GM12873 (cell line): ENCODE measurements around the gene WNT5A.

ENCODE experiments used
- TF ChIP-seq, protein P1 (sequence below): IDR thresholded peaks from 2 replicates; pipeline ENCODE4 v1.5.1; 2012; ENCODE audit warnings: low read depth, mild to moderate bottlenecking, moderate library complexity, low read length, control low read depth; ENCODE audit not compliant: insufficient read depth; ENCODE audit errors: missing control alignments

WNT5A gene

DNA sequence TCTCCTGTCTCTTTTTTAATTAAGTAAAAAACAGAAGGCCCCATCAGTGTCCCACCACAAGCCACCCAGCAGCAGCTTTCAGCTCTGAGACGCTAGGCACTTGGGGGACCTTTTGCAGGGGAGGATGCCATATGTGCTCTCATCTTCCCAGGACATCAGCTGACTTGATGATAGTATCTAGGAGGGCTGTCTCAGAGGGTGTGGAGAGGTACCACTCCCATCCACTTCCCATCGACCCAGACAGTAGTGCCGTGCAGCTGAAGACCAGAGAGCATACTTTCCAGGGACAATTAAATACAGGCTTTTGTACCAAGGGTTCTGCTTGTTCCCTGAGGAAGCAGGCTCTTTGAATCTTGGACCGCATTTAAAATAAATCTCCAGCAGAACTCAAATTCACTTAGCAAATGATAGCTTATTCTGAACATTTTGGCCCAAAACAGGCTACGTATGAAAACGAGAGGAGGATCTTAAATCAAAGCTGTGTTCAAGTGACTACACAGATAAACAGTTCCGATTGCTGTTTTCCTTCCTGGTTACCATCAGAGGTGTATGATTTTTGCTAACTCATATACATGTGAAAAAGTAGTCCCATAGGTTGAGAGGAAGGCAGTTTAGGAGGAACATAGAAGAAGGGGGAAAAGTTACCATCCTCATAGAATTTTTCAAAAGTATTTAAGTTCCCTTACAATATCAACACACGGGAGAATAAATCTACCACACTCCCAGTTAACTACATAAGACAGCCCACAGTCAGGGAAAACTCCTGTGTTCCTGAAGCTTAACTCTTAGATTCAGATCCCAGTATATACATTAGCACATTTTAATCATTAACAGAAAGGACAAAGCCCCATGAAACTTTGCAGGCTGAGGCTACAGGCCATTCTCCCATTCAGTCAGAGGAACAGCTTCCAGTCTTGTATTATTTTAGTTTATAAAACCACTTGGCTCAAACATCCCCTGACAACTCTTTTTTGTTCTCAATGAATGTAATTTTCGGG is 9.5 kb downstream of the WNT5A start:
- TF ChIP-seq, protein P1, sequence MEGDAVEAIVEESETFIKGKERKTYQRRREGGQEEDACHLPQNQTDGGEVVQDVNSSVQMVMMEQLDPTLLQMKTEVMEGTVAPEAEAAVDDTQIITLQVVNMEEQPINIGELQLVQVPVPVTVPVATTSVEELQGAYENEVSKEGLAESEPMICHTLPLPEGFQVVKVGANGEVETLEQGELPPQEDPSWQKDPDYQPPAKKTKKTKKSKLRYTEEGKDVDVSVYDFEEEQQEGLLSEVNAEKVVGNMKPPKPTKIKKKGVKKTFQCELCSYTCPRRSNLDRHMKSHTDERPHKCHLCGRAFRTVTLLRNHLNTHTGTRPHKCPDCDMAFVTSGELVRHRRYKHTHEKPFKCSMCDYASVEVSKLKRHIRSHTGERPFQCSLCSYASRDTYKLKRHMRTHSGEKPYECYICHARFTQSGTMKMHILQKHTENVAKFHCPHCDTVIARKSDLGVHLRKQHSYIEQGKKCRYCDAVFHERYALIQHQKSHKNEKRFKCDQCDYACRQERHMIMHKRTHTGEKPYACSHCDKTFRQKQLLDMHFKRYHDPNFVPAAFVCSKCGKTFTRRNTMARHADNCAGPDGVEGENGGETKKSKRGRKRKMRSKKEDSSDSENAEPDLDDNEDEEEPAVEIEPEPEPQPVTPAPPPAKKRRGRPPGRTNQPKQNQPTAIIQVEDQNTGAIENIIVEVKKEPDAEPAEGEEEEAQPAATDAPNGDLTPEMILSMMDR, result no peak

DNA sequence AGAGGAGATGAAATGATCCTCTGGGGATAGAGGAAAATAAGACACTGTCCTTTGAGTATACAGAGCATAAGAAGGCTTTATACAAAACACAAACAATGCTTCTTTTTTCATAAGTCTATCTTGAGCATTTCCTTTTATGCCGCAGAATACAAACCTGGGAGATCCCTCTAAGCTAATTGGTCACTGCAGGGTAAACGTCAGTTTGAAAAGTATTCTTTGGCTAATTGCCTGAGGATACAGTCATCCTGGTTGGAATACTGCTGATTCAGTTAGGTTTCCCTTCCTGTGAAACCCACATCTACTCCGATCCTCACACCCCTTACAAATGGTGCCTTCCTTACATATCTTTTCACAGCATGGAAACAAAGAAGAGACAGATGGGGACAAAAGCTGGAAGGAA is 10.6 kb downstream of the WNT5A start:
- TF ChIP-seq, protein P1, result no peak

DNA sequence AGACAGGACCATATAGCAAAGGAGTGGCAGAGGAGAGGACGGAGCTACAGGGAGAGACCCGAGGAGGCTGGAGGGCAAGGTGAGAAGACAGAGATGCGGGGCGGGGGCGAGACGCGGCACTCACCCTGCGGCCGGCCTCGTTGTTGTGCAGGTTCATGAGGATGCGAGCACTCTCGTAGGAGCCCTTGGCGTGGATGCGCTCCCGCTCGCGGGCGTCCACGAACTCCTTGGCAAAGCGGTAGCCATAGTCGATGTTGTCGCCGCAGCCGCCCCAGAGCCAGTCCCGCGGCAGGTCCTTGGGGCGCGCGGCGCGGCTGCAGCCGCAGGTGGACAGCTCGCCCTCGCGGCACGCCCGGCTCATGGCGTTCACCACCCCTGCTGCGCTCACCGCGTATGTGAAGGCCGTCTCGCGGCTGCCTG is 12.9 kb downstream of the WNT5A start:
- TF ChIP-seq, protein P1, result no peak

DNA sequence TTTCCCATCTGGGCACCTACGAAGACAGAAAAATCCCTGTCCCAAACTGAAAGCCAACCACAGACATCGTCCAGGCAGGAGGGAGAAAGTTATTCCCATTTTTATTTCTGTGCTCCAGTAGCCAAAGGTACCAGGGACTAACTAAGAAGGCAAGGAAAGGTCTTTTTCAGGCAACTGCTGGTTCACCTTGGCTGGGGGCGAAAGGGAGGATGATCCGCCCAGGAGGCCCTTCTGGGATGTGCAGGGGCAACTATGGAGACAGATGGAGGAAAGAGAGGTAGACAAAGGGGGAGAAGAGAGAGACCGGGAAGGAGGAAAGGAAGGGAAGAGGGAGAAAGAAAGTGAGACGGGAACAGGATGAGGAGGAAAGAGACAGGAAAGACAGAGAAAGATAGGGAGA is 13.3 kb downstream of the WNT5A start:
- TF ChIP-seq, protein P1, result no peak

DNA sequence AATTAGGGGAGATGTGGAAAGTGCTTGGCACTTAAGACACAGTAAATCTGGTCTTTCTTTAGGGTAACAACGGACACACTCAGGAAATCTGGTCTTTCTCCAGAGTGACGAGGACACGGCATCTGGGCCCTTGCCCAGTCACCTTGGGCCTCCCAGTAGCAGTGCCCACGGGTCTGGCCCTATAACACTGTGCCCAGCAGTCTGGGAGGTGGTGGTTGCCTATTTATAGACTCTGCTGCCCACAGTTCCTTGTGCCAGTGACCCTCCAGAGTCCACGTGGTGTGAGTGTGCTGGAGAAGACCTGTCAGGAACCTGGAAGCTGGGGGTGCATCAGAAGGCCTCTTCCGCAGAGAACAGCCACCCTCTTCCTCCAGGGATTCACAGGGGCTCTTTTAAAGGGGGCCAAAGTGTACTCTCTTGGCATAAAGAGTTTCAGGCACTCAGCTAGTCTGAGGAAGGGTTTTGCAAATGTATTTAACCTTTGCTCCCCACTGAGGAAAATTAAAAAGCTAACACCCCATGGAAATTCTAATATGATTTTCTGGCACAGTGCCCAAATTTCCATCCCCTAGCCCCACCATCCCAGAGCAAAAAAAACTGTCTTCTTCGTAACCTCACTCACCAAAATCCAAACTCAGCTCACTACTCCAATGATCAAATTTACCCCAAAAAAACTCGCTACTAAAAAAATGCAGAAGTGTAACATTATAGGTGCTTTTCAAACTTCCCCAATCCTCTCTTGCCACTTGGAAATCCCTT is 15.4 kb downstream of the WNT5A start:
- TF ChIP-seq, protein P1, result no peak

DNA sequence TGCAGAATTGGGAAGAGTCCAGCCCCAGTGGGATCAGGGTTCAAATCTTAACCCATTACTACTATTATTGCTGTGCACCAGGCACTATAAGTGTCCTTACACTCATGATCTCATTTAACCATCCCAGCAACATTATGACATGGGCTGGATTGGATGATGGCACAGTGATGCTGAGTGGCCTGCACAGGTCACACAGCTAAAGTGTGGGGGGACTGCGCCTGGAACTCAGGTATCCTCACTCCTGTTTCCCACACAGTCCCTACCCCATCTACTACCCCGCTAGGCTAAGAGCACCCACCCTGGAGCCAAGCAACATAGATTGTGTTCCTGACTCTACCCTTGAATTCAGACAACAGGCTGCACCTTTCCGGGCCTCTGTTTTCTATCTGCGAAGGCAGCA is 16.0 kb downstream of the WNT5A start:
- TF ChIP-seq, protein P1, result no peak

DNA sequence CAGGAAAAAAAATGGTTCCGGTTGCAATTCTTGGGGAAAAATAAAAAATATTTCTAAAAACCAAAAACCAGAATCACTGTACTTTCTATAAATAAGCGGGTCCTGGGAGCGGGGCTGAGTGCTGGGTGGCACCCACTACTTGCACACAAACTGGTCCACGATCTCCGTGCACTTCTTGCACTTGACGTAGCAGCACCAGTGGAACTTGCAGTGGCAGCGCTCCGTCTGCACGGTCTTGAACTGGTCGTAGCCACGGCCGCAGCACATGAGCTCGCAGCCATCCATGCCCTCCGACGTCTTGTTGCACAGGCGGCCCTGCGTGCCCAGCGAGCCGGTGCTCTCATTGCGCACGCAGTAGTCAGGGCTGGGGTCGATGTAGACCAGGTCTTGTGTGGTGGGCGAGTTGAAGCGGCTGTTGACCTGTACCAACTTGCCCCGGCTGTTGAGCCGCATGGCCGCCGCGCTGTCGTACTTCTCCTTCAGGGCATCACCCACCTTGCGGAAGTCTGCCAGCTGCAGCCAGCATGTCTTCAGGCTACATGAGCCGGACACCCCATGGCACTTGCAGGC is 17.1 kb downstream of the WNT5A start:
- TF ChIP-seq, protein P1, result no peak
